Measurements from ENCODE around the gene WNT3.
"Not testable (repeated sequence)": the region's sequence is repeated elsewhere in the genome, so short reads cannot be mapped to it uniquely, and the experiment has no call there.

Gene WNT3

DNA sequence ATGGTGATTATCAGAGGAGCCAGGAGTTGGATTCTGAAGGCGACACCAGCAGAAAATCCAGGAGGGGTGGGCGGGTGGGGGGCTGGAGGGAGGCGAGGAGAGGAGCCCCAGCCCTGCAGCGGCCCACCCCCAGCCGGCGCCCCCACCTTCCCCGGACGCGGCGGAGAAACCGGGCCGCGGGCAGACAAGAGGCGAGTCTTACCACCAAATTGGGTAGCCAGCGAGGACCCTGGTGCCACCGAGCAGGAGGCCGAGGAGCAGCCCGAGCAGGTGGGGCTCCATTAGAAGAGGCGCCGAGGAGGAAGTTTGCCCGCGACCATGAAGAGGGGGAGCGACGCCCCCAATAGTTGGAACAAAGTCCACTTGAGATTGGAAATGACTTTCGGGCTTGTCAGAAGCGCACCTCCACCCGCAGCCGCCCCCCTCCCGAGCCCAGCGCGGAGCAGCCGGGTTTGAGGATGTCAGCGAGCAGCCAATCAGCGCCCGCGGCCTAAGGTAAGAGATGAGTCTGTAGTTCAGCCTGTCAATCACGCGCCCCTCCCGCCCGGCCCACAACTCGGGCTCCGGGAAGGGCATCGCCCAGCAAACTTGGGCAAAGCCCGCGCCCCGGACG, at the start of gene WNT3:
Gene WNT3, minus strand, starts transcription at position 377 of the 613 bp plus-strand sequence. Its CDS starts 95 bp downstream, at position 282.
- DNase-seq, result no peak

GRCh38 chr17:46866747-46867146, 48.3 kb upstream of the WNT3 start:
- no peak for DNase-seq

DNA sequence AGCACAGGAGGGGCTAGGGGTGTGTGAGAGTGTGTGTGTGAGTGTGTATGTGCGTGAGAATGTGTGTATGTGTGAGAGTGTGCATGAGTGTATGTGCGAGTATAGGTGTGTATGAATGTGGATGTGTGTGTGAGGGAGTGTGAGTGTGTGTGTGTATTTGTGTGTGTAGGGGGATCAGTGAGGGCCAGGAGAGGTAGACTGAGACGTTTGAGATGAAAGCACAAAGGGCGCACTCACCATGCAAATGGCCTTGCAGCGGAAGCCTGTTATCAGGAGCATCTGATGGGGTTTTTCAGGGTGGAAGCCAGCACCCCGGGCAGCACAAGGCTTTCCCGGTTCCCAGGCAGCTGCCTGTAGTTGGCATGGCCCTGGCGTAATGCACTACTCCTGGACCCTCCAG, 47.8 kb upstream of the WNT3 start:
- DNase-seq, result no peak

GRCh38 chr17:46865100-46865499, 46.6 kb upstream of the WNT3 start:
- DNase-seq, result peak; percentile 83

DNA sequence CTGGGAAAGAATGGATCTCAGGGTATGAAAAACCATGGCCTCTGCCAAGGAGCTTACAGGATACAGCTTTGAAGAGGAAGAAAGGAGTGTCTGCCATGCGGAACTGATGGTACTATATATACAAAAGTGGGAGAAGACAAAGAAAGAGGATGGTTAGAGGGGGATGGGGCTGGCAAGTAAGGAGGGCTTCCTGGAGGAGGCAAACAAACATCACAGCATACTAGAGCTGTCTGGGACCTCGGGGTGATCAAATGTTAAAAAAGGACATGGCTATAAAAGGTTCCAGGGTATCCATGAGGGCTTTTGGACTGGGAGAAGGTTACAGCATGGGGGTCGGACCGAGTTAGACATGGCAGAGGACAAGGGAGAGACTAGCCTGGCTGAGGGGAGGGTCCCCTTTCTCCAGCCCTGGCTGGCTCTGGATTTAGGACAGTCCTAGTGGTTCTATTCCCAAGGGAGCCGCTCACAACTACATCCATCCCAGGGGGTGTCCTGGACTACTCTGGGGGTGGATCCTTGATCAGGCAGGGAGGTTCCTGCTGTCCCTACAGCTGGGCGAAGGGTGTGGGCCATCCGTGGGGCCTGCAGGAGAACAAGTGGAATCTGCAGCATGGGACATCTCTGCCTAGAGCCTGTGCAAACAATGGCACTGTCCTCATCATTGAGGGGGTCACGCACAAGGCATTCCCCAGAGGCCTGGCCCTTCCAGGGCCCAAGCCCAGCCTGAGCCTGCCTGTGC, 45.1 kb upstream of the WNT3 start:
- no peak for DNase-seq

GRCh38 chr17:46862949-46863348, 44.5 kb upstream of the WNT3 start:
- DNase-seq, result no peak

DNA sequence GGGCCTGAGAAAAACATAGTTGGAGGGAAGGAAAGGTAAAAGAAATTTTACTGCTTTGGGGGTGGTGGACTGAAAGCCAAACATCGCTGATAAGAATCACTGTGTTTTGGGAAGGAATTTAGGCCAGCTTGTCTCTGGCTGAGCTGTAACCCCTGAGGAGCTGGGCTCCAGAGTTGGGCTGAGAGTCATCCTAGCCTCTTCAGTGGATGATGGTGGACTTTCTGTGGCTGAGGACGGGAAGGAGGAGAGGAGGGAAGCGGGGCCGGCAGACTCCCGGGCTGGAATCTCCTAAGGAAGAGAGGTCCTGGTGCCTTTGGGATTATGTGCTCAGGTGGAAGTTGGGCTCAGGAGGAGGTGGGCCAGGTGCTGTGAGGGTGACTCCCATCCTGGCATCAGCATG, 41.5 kb upstream of the WNT3 start:
- no peak for DNase-seq

DNA sequence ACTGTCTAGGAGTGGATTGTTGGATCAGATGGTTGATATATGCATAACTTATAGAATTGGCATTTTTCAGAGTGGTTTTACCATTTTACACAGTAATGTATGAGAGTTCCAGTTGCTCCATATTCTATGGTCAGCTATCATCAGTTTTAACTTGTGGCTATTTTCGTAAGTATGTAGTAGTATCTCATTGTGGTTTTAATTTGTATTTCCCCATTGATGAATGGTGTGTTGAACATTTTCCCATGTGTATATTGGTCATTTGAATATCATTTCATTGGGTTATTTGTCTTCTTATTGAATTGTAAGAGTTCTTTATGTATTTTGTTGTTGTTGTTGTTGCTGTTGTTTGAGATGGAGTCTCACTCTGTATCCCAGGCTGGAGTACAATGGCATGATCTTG, 39.1 kb upstream of the WNT3 start:
- DNase-seq, result no peak

DNA sequence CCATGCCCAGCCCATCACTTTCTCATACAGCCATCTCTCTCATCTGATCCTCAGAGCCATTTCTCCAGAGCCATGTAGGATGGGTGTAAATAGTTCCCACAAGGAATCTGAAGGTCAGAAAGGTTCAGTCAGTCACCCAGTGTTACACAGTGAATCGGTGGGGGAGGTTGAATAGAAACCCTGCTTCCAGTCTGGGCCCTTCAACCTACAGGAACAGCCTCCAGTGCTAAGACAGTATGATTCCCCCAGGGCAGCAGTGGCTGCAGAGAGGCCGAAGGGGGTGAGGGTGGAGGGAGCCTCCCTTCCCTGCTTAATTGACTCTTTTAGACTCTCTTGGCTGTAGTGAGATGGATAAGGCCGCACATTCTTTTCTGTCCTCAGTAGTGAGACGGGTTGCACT, 36.5 kb upstream of the WNT3 start:
- DNase-seq, result no peak

GRCh38 chr17:46854515-46854914, 36.0 kb upstream of the WNT3 start:
- no peak for DNase-seq

- DNase-seq, result no peak
Observed at GRCh38 chr17:46853896-46854444, 35.5 kb upstream of the WNT3 start.

DNA sequence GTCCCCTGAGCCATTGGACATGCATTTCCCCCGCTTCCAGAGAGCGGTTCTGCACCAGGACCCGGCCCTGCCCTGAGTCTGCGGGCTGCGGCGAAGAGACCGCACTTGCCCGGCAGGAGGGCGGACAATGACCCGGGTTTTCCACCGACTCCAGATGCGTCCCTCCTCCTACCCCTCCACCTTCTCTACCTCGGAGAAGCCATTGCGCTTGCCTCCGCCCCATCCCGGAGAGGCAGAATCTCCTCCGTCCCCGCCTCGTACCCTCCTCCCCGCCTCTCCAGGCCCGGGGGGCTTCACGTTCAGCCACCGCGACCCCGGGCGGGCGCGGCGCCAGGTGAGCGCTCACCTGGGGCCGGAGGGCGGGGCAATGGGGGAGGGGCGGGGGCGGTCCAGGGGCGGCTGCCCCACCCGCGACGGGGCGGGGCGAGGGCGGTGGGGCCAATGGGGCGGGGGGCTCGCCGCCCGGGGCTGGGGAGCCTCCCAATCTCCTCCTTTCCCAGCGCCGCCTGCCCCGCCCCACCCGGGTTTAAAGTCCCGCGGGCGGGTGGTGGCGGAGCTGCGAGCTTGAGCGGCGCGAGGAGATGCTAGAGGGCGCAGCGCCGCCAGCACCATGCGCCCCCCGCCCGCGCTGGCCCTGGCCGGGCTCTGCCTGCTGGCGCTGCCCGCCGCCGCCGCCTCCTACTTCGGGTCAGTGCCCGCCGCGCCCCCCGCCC, 32.7 kb upstream of the WNT3 start, which contains the start of gene WNT9B:
Gene WNT9B, plus strand, starts transcription at position 555 of the 713 bp plus-strand sequence. Its CDS starts 56 bp downstream, at position 611.
- no peak for DNase-seq

- DNase-seq, result no peak
Observed at GRCh38 chr17:46850688-46851028, 32.2 kb upstream of the WNT3 start.

- DNase-seq, result no peak
Observed at GRCh38 chr17:46848534-46848933, 30.0 kb upstream of the WNT3 start.

- DNase-seq, result no peak
Observed at GRCh38 chr17:46847204-46848191, 29.0 kb upstream of the WNT3 start.

DNA sequence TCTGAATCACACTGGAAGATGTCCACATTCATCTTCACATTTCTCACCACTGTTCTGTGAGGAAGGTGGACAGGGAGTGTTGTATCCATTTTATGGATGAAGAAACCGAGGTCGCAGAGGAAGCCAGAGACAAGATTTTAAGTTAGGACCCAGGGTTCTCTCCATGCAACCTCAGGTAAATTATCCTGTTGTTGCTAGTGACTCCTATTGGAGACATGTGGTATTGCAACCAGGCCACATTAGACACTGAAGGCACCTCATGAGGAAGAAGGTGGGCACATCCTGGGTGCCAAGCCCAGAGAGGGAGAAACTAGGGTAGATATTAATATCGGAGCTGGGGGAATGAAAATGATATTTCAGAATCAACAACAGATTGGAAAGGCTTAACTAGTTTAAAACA, 24.3 kb upstream of the WNT3 start:
- no peak for DNase-seq

- DNase-seq, result no peak
Observed at GRCh38 chr17:46841561-46842379, 23.3 kb upstream of the WNT3 start.

- DNase-seq, result not testable (repeated sequence)
Observed at GRCh38 chr17:46840596-46840995, 22.1 kb upstream of the WNT3 start.

DNA sequence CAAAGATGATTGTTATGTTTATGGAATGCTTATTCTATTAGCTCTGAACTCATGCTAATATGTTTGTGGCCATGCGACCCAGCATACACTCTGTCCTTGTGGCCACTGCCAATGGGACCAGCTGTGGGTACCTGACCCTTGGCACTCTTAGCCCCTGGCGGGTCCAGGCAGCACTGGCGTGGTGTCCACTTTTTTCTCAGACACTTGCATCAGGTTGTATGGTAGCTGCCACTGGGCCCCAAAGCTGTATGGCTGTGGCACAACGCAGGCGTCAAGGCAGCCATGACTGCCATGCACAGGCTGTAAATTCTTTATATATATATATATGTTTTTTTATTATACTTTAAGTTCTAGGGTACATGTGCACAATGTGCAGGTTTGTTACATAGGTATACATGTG, 20.7 kb upstream of the WNT3 start:
- no peak for DNase-seq

GRCh38 chr17:46837521-46837920, 19.0 kb upstream of the WNT3 start:
- DNase-seq, result no peak

- no peak for DNase-seq
Observed at GRCh38 chr17:46836500-46836899, 18.0 kb upstream of the WNT3 start.

- no peak for DNase-seq
Observed at GRCh38 chr17:46834846-46835245, 16.4 kb upstream of the WNT3 start.
